ENCODE results near the gene SLC29A4.
"Not testable (repeated sequence)": the region's sequence is repeated elsewhere in the genome, so short reads cannot be mapped to it uniquely, and the experiment has no call there.

The SLC29A4 gene

GRCh38 chr7:5275510-5275909 is 7.2 kb upstream of the SLC29A4 start:
- peak; percentile 49 for DNase-seq

GRCh38 chr7:5276123-5276522 is 6.6 kb upstream of the SLC29A4 start:
- DNase-seq: not testable (repeated sequence)

- DNase-seq: no peak
Observed at GRCh38 chr7:5276611-5277010, 6.1 kb upstream of the SLC29A4 start.

GRCh38 chr7:5278766-5279165 is 4.0 kb upstream of the SLC29A4 start:
- DNase-seq: no peak

- DNase-seq: no peak
Observed at GRCh38 chr7:5279734-5280133, 3.0 kb upstream of the SLC29A4 start.

- DNase-seq: peak; percentile 48
Observed at GRCh38 chr7:5281598-5282500, 894 bp upstream of the SLC29A4 start.

GRCh38 chr7:5283421-5284303 is 919 bp downstream of the SLC29A4 start:
- peak; percentile 77 for DNase-seq

- DNase-seq: peak; percentile 99
Observed at GRCh38 chr7:5284304-5285281, 1.9 kb downstream of the SLC29A4 start.

- DNase-seq: no peak
Observed at GRCh38 chr7:5286933-5287332, 4.2 kb downstream of the SLC29A4 start.

- DNase-seq: not testable (repeated sequence)
Observed at GRCh38 chr7:5287373-5287772, 4.6 kb downstream of the SLC29A4 start.

GRCh38 chr7:5287802-5288201 is 5.1 kb downstream of the SLC29A4 start:
- DNase-seq: no peak

GRCh38 chr7:5288560-5288959 is 5.8 kb downstream of the SLC29A4 start:
- not testable (repeated sequence) for DNase-seq

GRCh38 chr7:5289355-5289754 is 6.6 kb downstream of the SLC29A4 start:
- DNase-seq: no peak

- no peak for DNase-seq
Observed at GRCh38 chr7:5291301-5291700, 8.6 kb downstream of the SLC29A4 start.

GRCh38 chr7:5291711-5292335 is 9.1 kb downstream of the SLC29A4 start:
- DNase-seq: not testable (repeated sequence)

GRCh38 chr7:5294169-5294987 is 11.6 kb downstream of the SLC29A4 start:
- DNase-seq: no peak

- no peak for DNase-seq
Observed at GRCh38 chr7:5295039-5296014, 12.6 kb downstream of the SLC29A4 start.

GRCh38 chr7:5296015-5296610 is 13.4 kb downstream of the SLC29A4 start:
- DNase-seq: no peak

- DNase-seq: no peak
Observed at GRCh38 chr7:5296611-5297226, 14.0 kb downstream of the SLC29A4 start.

All from DMS53 (cell line).